ENCODE measurements around the gene CUL3.

The CUL3 gene

GRCh38 chr2:224560549-224560948 lies 24.6 kb downstream of the CUL3 start:
- TF ChIP-seq CTCF (IDR thresholded peaks at IDR 0.05; ENCODE audit: control insufficient read depth, extremely low read depth, insufficient read depth), result no peak
- H3K4me3 ChIP-seq (ENCODE audit: low read depth, low read length), result no peak overlapping the region
- DNase-seq (ENCODE audit: low read depth), result no peak

GRCh38 chr2:224557610-224558009 lies 27.6 kb downstream of the CUL3 start:
- no peak overlapping the region for H3K4me3 ChIP-seq (ENCODE audit: low read depth, low read length)
- DNase-seq (ENCODE audit: low read depth), result no peak

GRCh38 chr2:224556381-224556780 lies 28.8 kb downstream of the CUL3 start:
- DNase-seq (ENCODE audit: low read depth), result no peak
- no peak overlapping the region for H3K4me3 ChIP-seq (ENCODE audit: low read depth, low read length)
- no peak for TF ChIP-seq CTCF (IDR thresholded peaks at IDR 0.05; ENCODE audit: control insufficient read depth, extremely low read depth, insufficient read depth)

More at GRCh38 chr2:224557610-224558009, 27.6 kb downstream of the CUL3 start:
- no peak for TF ChIP-seq CTCF (IDR thresholded peaks at IDR 0.05; ENCODE audit: control insufficient read depth, extremely low read depth, insufficient read depth)

GRCh38 chr2:224555823-224556366 lies 29.3 kb downstream of the CUL3 start:
- no peak for DNase-seq (ENCODE audit: low read depth)
- no peak for TF ChIP-seq CTCF (IDR thresholded peaks at IDR 0.05; ENCODE audit: control insufficient read depth, extremely low read depth, insufficient read depth)
- no peak overlapping the region for H3K4me3 ChIP-seq (ENCODE audit: low read depth, low read length)

- no peak overlapping the region for H3K4me3 ChIP-seq (ENCODE audit: low read depth, low read length)
- DNase-seq (ENCODE audit: low read depth), result no peak
- no peak for TF ChIP-seq CTCF (IDR thresholded peaks at IDR 0.05; ENCODE audit: control insufficient read depth, extremely low read depth, insufficient read depth)
Measured at GRCh38 chr2:224552771-224553170, 32.4 kb downstream of the CUL3 start.

- no peak for TF ChIP-seq CTCF (IDR thresholded peaks at IDR 0.05; ENCODE audit: control insufficient read depth, extremely low read depth, insufficient read depth)
- no peak for DNase-seq (ENCODE audit: low read depth)
- no peak overlapping the region for H3K4me3 ChIP-seq (ENCODE audit: low read depth, low read length)
Measured at GRCh38 chr2:224551693-224552092, 33.5 kb downstream of the CUL3 start.

- no peak for TF ChIP-seq CTCF (IDR thresholded peaks at IDR 0.05; ENCODE audit: control insufficient read depth, extremely low read depth, insufficient read depth)
- no peak overlapping the region for H3K4me3 ChIP-seq (ENCODE audit: low read depth, low read length)
- DNase-seq (ENCODE audit: low read depth), result no peak
Measured at GRCh38 chr2:224546926-224547325, 38.2 kb downstream of the CUL3 start.

All from LNCaP clone FGC (cell line).